Measurements from ENCODE around the gene WNT11.
A peak's percentile ranks its signal among the peaks of the same experiment; 100 is the strongest.

DNA sequence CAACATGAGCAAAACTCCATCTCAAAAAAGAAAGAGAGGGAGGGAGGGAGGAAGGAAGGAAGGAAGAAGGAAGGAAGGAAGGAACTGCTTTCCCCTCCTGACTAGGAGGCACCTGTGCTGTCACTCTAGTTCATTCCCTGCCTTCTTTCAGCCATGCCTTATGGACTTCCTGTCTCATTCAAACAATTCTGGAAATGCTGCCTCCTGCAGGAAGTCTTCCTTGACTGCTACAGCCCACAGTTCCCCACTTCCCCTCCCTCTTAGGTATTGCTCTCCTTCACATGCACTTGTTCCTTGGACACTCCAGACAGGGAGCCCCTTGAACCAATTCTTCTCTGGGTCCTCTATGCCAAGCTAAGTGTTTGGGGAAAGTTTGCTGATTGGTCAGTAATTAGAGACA lies 31.6 kb upstream of the WNT11 start:
- no peak for TF ChIP-seq EZH2phosphoT487 (IDR thresholded peaks at IDR 0.05; ENCODE audit: low read length)
- peak; percentile 15; the same call in 1 of the 2 replicates for TF ChIP-seq CTCF (IDR thresholded peaks at IDR 0.05; ENCODE audit: low read length)

Measured in MM.1S (cell line).